Kasumi-1 (cell line): ENCODE measurements around the gene FUBP3.

Experiments used
- DNase-seq, 2 experiments: peaks; one replicate each; lab custom pipeline; 2025; lab: John Stamatoyannopoulos, UW

Gene FUBP3

GRCh38 chr9:130578865-130579737 is at the start of gene FUBP3:
Gene FUBP3 (plus strand): TSS chr9:130579577. CDS start chr9:130579681, 104 bp downstream.
- DNase-seq: peak; percentile 88 to 92

GRCh38 chr9:130530938-130531337 is 48.4 kb upstream of the FUBP3 start:
- no peak for DNase-seq

- no peak for DNase-seq
Observed at GRCh38 chr9:130531670-130532069, 47.7 kb upstream of the FUBP3 start.

- DNase-seq: no peak
Observed at GRCh38 chr9:130532426-130533080, 46.8 kb upstream of the FUBP3 start.

- peak; percentile 12 to 14 for DNase-seq
Observed at GRCh38 chr9:130535818-130536521, 43.4 kb upstream of the FUBP3 start.

- DNase-seq: no peak
Observed at GRCh38 chr9:130536701-130537107, 42.7 kb upstream of the FUBP3 start.

GRCh38 chr9:130537346-130538050 is 41.9 kb upstream of the FUBP3 start:
- peak; percentile 46 to 54 for DNase-seq

- DNase-seq: no peak
Observed at GRCh38 chr9:130539420-130540223, 39.8 kb upstream of the FUBP3 start.

GRCh38 chr9:130541533-130541932 is 37.8 kb upstream of the FUBP3 start:
- DNase-seq: no peak

- no peak for DNase-seq
Observed at GRCh38 chr9:130542038-130542437, 37.3 kb upstream of the FUBP3 start.

GRCh38 chr9:130542457-130543228 is 36.7 kb upstream of the FUBP3 start:
- no peak for DNase-seq

GRCh38 chr9:130543368-130543767 is 36.0 kb upstream of the FUBP3 start:
- DNase-seq: no peak

GRCh38 chr9:130543859-130544258 is 35.5 kb upstream of the FUBP3 start:
- no peak for DNase-seq

GRCh38 chr9:130544364-130544763 is 35.0 kb upstream of the FUBP3 start:
- no peak for DNase-seq

GRCh38 chr9:130548103-130548502 is 31.3 kb upstream of the FUBP3 start:
- no peak for DNase-seq

- peak in 1 of 2 experiments; percentile 4 for DNase-seq
Observed at GRCh38 chr9:130549093-130549735, 30.2 kb upstream of the FUBP3 start.

GRCh38 chr9:130554606-130555005 is 24.8 kb upstream of the FUBP3 start:
- DNase-seq: no peak

GRCh38 chr9:130555061-130555460 is 24.3 kb upstream of the FUBP3 start:
- DNase-seq: no peak

- DNase-seq: no peak
Observed at GRCh38 chr9:130555968-130556367, 23.4 kb upstream of the FUBP3 start.
